MCF 10A (cell line): Measurements from ENCODE around the gene AKAP8L. TPM values are rescaled to one million over a fixed set of nuclear protein-coding genes. Genes with fewer than 3 reads are reported as not detected.

Experiments used
- BruUV-seq: library from RNA; stranded (reverse); fragments of 400-500 nt; replicated peaks from 2 replicates; lab custom pipeline; 2021; lab: Mats Ljungman, UMichigan
- CTCF ChIA-PET: fragments of 300-600 bp; sonication (Branson Sonifier 250); formaldehyde crosslinking; extraction: SDS; loops from one replicate; lab custom pipeline; 2021; ENCODE audit warnings: antibody characterized with exemption, inconsistent platforms; lab: Yijun Ruan, JAX
- POLR2A ChIA-PET: fragments of 300-600, 350-650 bp; sonication (Branson Sonifier 250); formaldehyde crosslinking; extraction: SDS; loops from one replicate; lab custom pipeline; 2020; ENCODE audit warnings: antibody characterized with exemption, inconsistent platforms; lab: Yijun Ruan, JAX
- DNase-seq: peaks from one replicate; pipeline ENCODE4 v3.0.0-alpha.2; 2018; ENCODE audit not compliant: unreplicated experiment
- H3K27ac Mint-ChIP-seq: one replicate; pipeline ENCODE4 v1.8.0; 2022; ENCODE audit warnings: mild to moderate bottlenecking, low read depth, mixed read lengths; ENCODE audit not compliant: unreplicated experiment
- H3K27me3 Mint-ChIP-seq: one replicate; pipeline ENCODE4 v1.8.0; 2022; ENCODE audit warnings: mixed read lengths; ENCODE audit not compliant: insufficient read depth, unreplicated experiment
- H3K36me3 Mint-ChIP-seq: one replicate; pipeline ENCODE4 v1.8.0; 2022; ENCODE audit warnings: mild to moderate bottlenecking, moderate library complexity, mixed read lengths; ENCODE audit not compliant: insufficient read depth, unreplicated experiment
- H3K4me1 Mint-ChIP-seq: one replicate; pipeline ENCODE4 v1.8.0; 2022; ENCODE audit warnings: mixed read lengths; ENCODE audit not compliant: insufficient read depth, unreplicated experiment
- H3K4me3 Mint-ChIP-seq: one replicate; pipeline ENCODE4 v1.8.0; 2022; ENCODE audit warnings: mild to moderate bottlenecking, moderate library complexity, mixed read lengths; ENCODE audit not compliant: unreplicated experiment
- H3K9me3 Mint-ChIP-seq: one replicate; pipeline ENCODE4 v1.8.0; 2022; ENCODE audit warnings: mixed read lengths; ENCODE audit not compliant: unreplicated experiment
- CTCF ChIP-seq: fragments of 200-600 bp; IDR thresholded peaks from one replicate; pipeline ENCODE4 v1.8.0; 2022; ENCODE audit warnings: antibody characterized with exemption, mild to moderate bottlenecking; ENCODE audit not compliant: unreplicated experiment
- intact Hi-C: fragments of 100-400 bp; cut with micrococcal nuclease; formaldehyde crosslinking; loops from 2 replicates; pipeline ENCODE4 v1.14.1; 2022
- total RNA-seq: library from RNA; stranded (reverse); gene quantifications from 2 replicates; pipeline ENCODE4 v1.2.3, GENCODE V29; 2022

Gene AKAP8L
- total RNA-seq, 1 experiment from 2014 or later, result 84.7 TPM

GRCh38 chr19:15394426-15394825 lies 24.4 kb downstream of the AKAP8L start:
- no TSS peak for BruUV-seq
- Mint-ChIP-seq H3K27me3 (no peaks in the 10 kb centered on the region), H3K9me3 (no peaks in the 10 kb centered on the region), H3K36me3 (peaks cover 82% of the 10 kb centered on the region), H3K4me1 (peaks cover 5% of the 10 kb centered on the region), H3K27ac (no peak overlapping the region), H3K4me3 (no peak overlapping the region)
- DNase-seq, result no peak
- no peak for TF ChIP-seq CTCF
- ChIA-PET POLR2A (interaction anchor here (0.5 to 1.4 kb wide), 3 partner anchors 15 to 147 kb away, joined by 3 to 13 read pairs (median 3); partner anchors contain the start of gene AKAP8), CTCF (interaction anchor here (0.6 kb wide), 1 partner anchor 18 kb away, joined by 3 read pairs; no protein-coding TSS in a partner anchor)
- intact Hi-C loops, result no loop called here

GRCh38 chr19:15393963-15394362 lies 24.8 kb downstream of the AKAP8L start:
- intact Hi-C loops, result no loop called here
- Mint-ChIP-seq H3K27me3 (no peaks in the 10 kb centered on the region), H3K4me1 (peaks cover 5% of the 10 kb centered on the region), H3K4me3 (no peak overlapping the region), H3K36me3 (peaks cover 87% of the 10 kb centered on the region), H3K9me3 (no peaks in the 10 kb centered on the region), H3K27ac (no peak overlapping the region)
- ChIA-PET CTCF (interaction anchor here (0.6 kb wide), 1 partner anchor 18 kb away, joined by 3 read pairs; no protein-coding TSS in a partner anchor), POLR2A (interaction anchor here (0.5 to 1.4 kb wide), 2 partner anchors 15 to 29 kb away, joined by 3 to 13 read pairs; partner anchors contain the start of gene AKAP8)
- peak; percentile 41 for DNase-seq
- no TSS peak for BruUV-seq
- no peak for TF ChIP-seq CTCF

GRCh38 chr19:15390814-15391213 lies 28.0 kb downstream of the AKAP8L start:
- Mint-ChIP-seq H3K4me1 (peaks cover 5% of the 10 kb centered on the region), H3K4me3 (no peak overlapping the region), H3K36me3 (peaks cover 94% of the 10 kb centered on the region), H3K27me3 (no peaks in the 10 kb centered on the region), H3K27ac (no peak overlapping the region), H3K9me3 (no peaks in the 10 kb centered on the region)
- intact Hi-C loops, result no loop called here
- CTCF ChIA-PET, result interaction anchor here (2.5 kb wide), 1 partner anchor 28 kb away, joined by 9 read pairs; the partner anchor contains the start of gene AKAP8L
- no TSS peak for BruUV-seq
- POLR2A ChIA-PET, result interaction anchor here (2.8 kb wide), 1 partner anchor 13 kb away, joined by 8 read pairs; no protein-coding TSS in a partner anchor
- no peak for DNase-seq
- no peak for TF ChIP-seq CTCF

GRCh38 chr19:15381864-15382263 lies 36.9 kb downstream of the AKAP8L start:
- TF ChIP-seq CTCF, result no peak
- ChIA-PET CTCF (interaction anchor here (0.5 kb wide), 1 partner anchor 680 kb away, joined by 3 read pairs; no protein-coding TSS in a partner anchor), POLR2A (interaction anchor here (0.6 to 1.9 kb wide), 2 partner anchors 36 to 53 kb away, joined by 3 to 6 read pairs; partner anchors contain the start of gene AKAP8L)
- no TSS peak for BruUV-seq
- intact Hi-C loops, result no loop called here
- Mint-ChIP-seq H3K9me3 (no peaks in the 10 kb centered on the region), H3K4me3 (no peak overlapping the region), H3K4me1 (peaks cover 17% of the 10 kb centered on the region), H3K36me3 (peaks cover 59% of the 10 kb centered on the region), H3K27me3 (no peaks in the 10 kb centered on the region), H3K27ac (no peak overlapping the region)
- no peak for DNase-seq
